Measurements from ENCODE around the gene MAS1L. TPM values are rescaled to one million over a fixed set of nuclear protein-coding genes. Genes with fewer than 3 reads are reported as not detected.

Gene MAS1L
- polyA plus RNA-seq, 2 of the 4 experiments (the other 2 are of a cell fraction), result not detected

- FAIRE-seq (no peak), ATAC-seq (no peak)
- no peak overlapping the region for H3K4me2 ChIP-seq
These were observed 14.8 kb upstream of the MAS1L start for GRCh38 chr6:29502597-29502996.

DNA sequence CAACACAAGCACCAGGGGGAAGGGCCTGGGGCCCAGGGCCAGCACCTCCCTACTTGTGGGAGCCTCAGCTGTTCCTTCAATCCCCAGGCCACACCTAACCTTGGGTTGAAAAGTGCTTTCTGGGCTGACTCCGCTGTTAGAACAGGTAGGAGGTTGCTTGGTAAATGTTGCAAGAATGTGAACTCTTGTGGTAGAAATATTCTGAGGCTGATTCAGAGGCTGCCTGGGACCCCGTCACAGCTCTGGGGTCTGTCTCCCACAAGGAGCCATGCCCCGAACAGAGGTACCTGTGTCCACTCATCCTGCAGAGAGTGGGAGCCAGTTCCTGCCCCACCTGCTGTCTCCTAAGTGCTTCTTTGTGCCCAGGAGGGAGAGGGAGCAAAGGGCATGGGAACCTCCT is 14.4 kb upstream of the MAS1L start:
- TF ChIP-seq EHF (CRISPR knock-in tag; IDR thresholded peaks at IDR 0.05) (no peak), HMGXB4 (CRISPR knock-in tag; IDR thresholded peaks at IDR 0.05; ENCODE audit: borderline replicate concordance) (no peak), ZFP36 (IDR thresholded peaks at IDR 0.05; ENCODE audit: borderline replicate concordance, partially characterized antibody) (no peak), ESRRA (IDR thresholded peaks at IDR 0.05; ENCODE audit: borderline replicate concordance, low read length) (no peak), TP53 (CRISPR knock-in tag; IDR thresholded peaks at IDR 0.05) (no peak), ZC3H11A (IDR thresholded peaks at IDR 0.05) (no peak), KDM5A (IDR thresholded peaks at IDR 0.05) (no peak), FOSB (CRISPR knock-in tag; IDR thresholded peaks at IDR 0.05) (no peak), NR3C1 (IDR thresholded peaks at IDR 0.05) (no peak)
- TF ChIP-seq, protein P1, sequence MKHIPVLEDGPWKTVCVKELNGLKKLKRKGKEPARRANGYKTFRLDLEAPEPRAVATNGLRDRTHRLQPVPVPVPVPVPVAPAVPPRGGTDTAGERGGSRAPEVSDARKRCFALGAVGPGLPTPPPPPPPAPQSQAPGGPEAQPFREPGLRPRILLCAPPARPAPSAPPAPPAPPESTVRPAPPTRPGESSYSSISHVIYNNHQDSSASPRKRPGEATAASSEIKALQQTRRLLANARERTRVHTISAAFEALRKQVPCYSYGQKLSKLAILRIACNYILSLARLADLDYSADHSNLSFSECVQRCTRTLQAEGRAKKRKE (CRISPR knock-in tag; IDR thresholded peaks at IDR 0.05; ENCODE audit: low read depth), result no peak
- TF ChIP-seq, protein P2, sequence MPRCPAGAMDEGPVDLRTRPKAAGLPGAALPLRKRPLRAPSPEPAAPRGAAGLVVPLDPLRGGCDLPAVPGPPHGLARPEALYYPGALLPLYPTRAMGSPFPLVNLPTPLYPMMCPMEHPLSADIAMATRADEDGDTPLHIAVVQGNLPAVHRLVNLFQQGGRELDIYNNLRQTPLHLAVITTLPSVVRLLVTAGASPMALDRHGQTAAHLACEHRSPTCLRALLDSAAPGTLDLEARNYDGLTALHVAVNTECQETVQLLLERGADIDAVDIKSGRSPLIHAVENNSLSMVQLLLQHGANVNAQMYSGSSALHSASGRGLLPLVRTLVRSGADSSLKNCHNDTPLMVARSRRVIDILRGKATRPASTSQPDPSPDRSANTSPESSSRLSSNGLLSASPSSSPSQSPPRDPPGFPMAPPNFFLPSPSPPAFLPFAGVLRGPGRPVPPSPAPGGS (IDR thresholded peaks at IDR 0.05), result no peak
- Histone ChIP-seq H3K4me1 (no peaks in the 10 kb centered on the region), H3K9me3 (no peaks in the 10 kb centered on the region), H3K27ac (no peak overlapping the region), H3K4me2 (no peak overlapping the region), H3K4me3 (no peak overlapping the region)
- DNase-seq (ENCODE audit: low read depth in 1 of 2, low spot score in 1 of 2) (no peak), FAIRE-seq (no peak), ATAC-seq (no peak)
- POLR2A ChIA-PET, result no interaction called here
- 10% methylated on average over 2 of the region's 3 CpGs for WGBS (ENCODE audit: missing lambda C conversion rate)
- CTCF ChIA-PET, result no interaction called here

More at GRCh38 chr6:29502597-29502996, 14.8 kb upstream of the MAS1L start:
- ChIA-PET CTCF (interaction anchor here (0.6 kb wide), 1 partner anchor 32 kb away, joined by 3 read pairs; no protein-coding TSS in a partner anchor), POLR2A (no interaction called here)
- Histone ChIP-seq H3K27ac (no peak overlapping the region), H3K9me3 (no peaks in the 10 kb centered on the region), H3K4me1 (no peaks in the 10 kb centered on the region), H3K4me3 (no peak overlapping the region)
- DNase-seq (ENCODE audit: low read depth in 1 of 2, low spot score in 1 of 2), result no peak
- TF ChIP-seq ZSCAN20 (CRISPR knock-in tag; IDR thresholded peaks at IDR 0.05) (no peak), EHF (CRISPR knock-in tag; IDR thresholded peaks at IDR 0.05) (no peak), RFX5 (IDR thresholded peaks at IDR 0.05) (no peak), CBX2 (IDR thresholded peaks at IDR 0.05; ENCODE audit: borderline replicate concordance, low read depth) (no peak), HMGXB4 (CRISPR knock-in tag; IDR thresholded peaks at IDR 0.05; ENCODE audit: borderline replicate concordance) (no peak), MAZ (IDR thresholded peaks at IDR 0.05; ENCODE audit: borderline replicate concordance, low read depth, low read length) (no peak), MYC (IDR thresholded peaks at IDR 0.05; ENCODE audit: borderline replicate concordance, low read length) (no peak), CBX8 (IDR thresholded peaks at IDR 0.05) (no peak), EP300 (IDR thresholded peaks at IDR 0.05) (no peak), ZFP36 (IDR thresholded peaks at IDR 0.05; ENCODE audit: borderline replicate concordance, partially characterized antibody) (no peak), RCOR1 (IDR thresholded peaks at IDR 0.05; ENCODE audit: low read depth, low read length) (no peak)
- TF ChIP-seq, protein P1 (CRISPR knock-in tag; IDR thresholded peaks at IDR 0.05; ENCODE audit: low read depth), result no peak
- WGBS (ENCODE audit: missing lambda C conversion rate), result 50% methylated on average over 5 of the region's 5 CpGs

Data from A549 (cell line).